ENCODE results near the gene ZCWPW2.

Gene ZCWPW2

DNA sequence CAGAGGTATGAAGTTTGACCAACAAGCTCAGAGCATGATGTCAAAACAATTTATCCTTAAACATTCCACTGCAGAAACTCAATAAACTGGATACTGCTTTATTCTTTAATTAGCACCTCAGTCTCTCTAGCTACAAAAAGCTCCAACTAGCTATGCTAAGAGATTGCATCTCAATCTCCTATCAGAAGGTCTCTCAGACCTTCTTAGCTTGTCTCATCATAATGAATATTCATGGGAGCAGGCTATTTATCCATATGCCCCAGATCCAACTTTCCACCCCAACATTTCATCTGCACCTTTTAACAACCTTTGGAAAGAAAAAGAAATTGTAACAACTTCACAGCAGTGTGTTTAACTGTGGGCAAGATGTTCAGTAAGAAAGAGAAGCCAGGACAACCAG is 11.3 kb upstream of the ZCWPW2 start:
- no peaks in the 10 kb centered on the region for H3K27me3 ChIP-seq (ENCODE audit: insufficient read depth, insufficient read length)
- TF ChIP-seq ZNF274 (IDR thresholded peaks at IDR 0.05; ENCODE audit: low read depth, low read length) (no peak), YY1 (IDR thresholded peaks at IDR 0.05; ENCODE audit: insufficient read depth, insufficient read length) (no peak), SUZ12 (IDR thresholded peaks at IDR 0.05; ENCODE audit: extremely low read depth, insufficient read depth, insufficient read length) (no peak)
- no peak overlapping the region for H3K9ac ChIP-seq (ENCODE audit: insufficient read length, low read depth)
- H3K9me3 ChIP-seq (ENCODE audit: insufficient read depth, low read length), result no peaks in the 10 kb centered on the region
- no peak for DNase-seq (ENCODE audit: low read depth, low spot score)
- H3K36me3 ChIP-seq (ENCODE audit: insufficient read depth, insufficient read length, low read length), result peaks cover 47% of the 10 kb centered on the region
- no peak overlapping the region for H3K4me3 ChIP-seq (ENCODE audit: insufficient read length, low read depth)
- no peaks in the 10 kb centered on the region for H3K4me1 ChIP-seq (ENCODE audit: insufficient read depth, insufficient read length)

- H3K27me3 ChIP-seq (ENCODE audit: insufficient read depth, insufficient read length), result no peaks in the 10 kb centered on the region
- no peaks in the 10 kb centered on the region for H3K4me1 ChIP-seq (ENCODE audit: insufficient read depth, insufficient read length)
- H3K9me3 ChIP-seq (ENCODE audit: insufficient read depth, low read length), result no peaks in the 10 kb centered on the region
- TF ChIP-seq YY1 (IDR thresholded peaks at IDR 0.05; ENCODE audit: insufficient read depth, insufficient read length), result no peak
- no peak for TF ChIP-seq ZNF274 (IDR thresholded peaks at IDR 0.05; ENCODE audit: low read depth, low read length)
- no peak for TF ChIP-seq SUZ12 (IDR thresholded peaks at IDR 0.05; ENCODE audit: extremely low read depth, insufficient read depth, insufficient read length)
- H3K4me3 ChIP-seq (ENCODE audit: insufficient read length, low read depth), result no peak overlapping the region
- H3K9ac ChIP-seq (ENCODE audit: insufficient read length, low read depth), result no peak overlapping the region
- no peak for DNase-seq (ENCODE audit: low read depth, low spot score)
- peaks cover 27% of the 10 kb centered on the region for H3K36me3 ChIP-seq (ENCODE audit: insufficient read depth, insufficient read length, low read length)
Measured at GRCh38 chr3:28343144-28343543, 5.4 kb upstream of the ZCWPW2 start.

GRCh38 chr3:28345690-28346089 is 2.8 kb upstream of the ZCWPW2 start:
- no peak overlapping the region for H3K4me3 ChIP-seq (ENCODE audit: insufficient read length, low read depth)
- no peak overlapping the region for H3K9ac ChIP-seq (ENCODE audit: insufficient read length, low read depth)
- no peaks in the 10 kb centered on the region for H3K4me1 ChIP-seq (ENCODE audit: insufficient read depth, insufficient read length)
- H3K36me3 ChIP-seq (ENCODE audit: insufficient read depth, insufficient read length, low read length), result peaks cover 8% of the 10 kb centered on the region
- TF ChIP-seq ZNF274 (IDR thresholded peaks at IDR 0.05; ENCODE audit: low read depth, low read length) (no peak), SUZ12 (IDR thresholded peaks at IDR 0.05; ENCODE audit: extremely low read depth, insufficient read depth, insufficient read length) (no peak), YY1 (IDR thresholded peaks at IDR 0.05; ENCODE audit: insufficient read depth, insufficient read length) (no peak)
- H3K9me3 ChIP-seq (ENCODE audit: insufficient read depth, low read length), result no peaks in the 10 kb centered on the region
- H3K27me3 ChIP-seq (ENCODE audit: insufficient read depth, insufficient read length), result no peaks in the 10 kb centered on the region
- no peak for DNase-seq (ENCODE audit: low read depth, low spot score)

DNA sequence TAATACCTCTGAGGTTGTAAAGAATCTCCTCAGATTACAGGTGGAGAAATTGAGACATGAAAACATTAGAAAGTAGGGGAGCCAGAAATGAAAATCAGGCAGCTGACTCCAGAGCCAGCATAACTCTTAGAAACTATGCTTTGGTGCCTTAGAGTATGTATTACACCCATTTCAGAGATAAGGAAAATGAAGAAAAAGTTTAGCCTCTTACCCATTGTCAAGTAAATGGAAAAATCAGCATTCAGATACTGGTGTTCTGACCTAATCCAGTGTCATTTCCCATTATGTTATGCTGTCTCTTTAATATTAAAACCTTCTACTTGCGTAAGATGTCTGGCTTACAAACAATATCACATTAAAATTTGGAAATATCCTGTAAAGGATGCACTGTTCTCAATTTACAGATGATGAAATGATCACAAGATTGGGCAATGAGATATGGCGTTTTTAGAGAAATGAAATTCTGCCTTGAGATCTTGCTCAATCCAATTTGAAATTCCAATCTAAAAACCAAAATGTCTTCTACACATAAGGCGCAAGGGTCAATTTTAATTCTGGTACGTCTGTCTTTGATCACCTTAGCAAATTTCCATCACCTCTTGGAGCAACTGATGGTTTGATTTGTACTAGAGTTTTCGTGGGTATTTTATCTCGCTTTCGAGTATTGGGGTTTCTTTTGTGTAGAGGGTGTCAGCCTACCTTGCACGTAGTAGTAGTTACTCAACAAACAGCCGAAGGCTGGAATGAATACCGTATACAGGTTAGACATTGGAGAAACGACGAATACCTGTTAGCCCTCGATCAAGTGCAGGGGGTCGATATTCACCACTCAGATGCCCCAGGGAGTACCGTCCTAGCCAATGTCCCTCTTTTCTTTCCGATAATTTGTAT is 902 bp upstream of the ZCWPW2 start:
- no peak for DNase-seq (ENCODE audit: low read depth, low spot score)

DNA sequence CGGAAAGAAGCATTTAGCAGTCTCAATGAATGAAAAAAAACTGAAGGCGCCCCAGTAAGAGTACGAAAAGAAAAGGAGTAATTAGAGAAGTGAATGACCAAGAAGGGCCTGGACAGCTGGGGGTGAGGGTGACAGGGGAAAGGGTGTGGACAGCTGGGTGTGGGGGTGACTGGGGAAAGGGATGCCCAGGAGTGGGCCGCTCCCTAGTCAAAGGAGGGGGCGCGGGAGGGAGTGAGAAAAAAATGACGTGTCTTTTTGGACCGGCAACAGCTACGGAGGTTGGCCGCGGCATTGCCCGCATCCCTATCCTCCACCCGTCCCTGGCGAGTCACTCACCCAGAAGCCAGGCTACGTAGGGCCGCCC is 274 bp upstream of the ZCWPW2 start:
- no peak for DNase-seq (ENCODE audit: low read depth, low spot score)

More for the DNA sequence above, 902 bp upstream of the ZCWPW2 start:
- Histone ChIP-seq H3K4me3 (ENCODE audit: insufficient read length, low read depth) (peak overlapping the region; percentile 64), H3K9me3 (ENCODE audit: insufficient read depth, low read length) (no peaks in the 10 kb centered on the region), H3K4me1 (ENCODE audit: insufficient read depth, insufficient read length) (no peaks in the 10 kb centered on the region), H3K36me3 (ENCODE audit: insufficient read depth, insufficient read length, low read length) (peaks cover 4% of the 10 kb centered on the region), H3K9ac (ENCODE audit: insufficient read length, low read depth) (peak overlapping the region; percentile 66), H3K27me3 (ENCODE audit: insufficient read depth, insufficient read length) (no peaks in the 10 kb centered on the region)
- TF ChIP-seq ZNF274 (IDR thresholded peaks at IDR 0.05; ENCODE audit: low read depth, low read length), result no peak
- no peak for TF ChIP-seq SUZ12 (IDR thresholded peaks at IDR 0.05; ENCODE audit: extremely low read depth, insufficient read depth, insufficient read length)
- TF ChIP-seq YY1 (IDR thresholded peaks at IDR 0.05; ENCODE audit: insufficient read depth, insufficient read length), result no peak

DNA sequence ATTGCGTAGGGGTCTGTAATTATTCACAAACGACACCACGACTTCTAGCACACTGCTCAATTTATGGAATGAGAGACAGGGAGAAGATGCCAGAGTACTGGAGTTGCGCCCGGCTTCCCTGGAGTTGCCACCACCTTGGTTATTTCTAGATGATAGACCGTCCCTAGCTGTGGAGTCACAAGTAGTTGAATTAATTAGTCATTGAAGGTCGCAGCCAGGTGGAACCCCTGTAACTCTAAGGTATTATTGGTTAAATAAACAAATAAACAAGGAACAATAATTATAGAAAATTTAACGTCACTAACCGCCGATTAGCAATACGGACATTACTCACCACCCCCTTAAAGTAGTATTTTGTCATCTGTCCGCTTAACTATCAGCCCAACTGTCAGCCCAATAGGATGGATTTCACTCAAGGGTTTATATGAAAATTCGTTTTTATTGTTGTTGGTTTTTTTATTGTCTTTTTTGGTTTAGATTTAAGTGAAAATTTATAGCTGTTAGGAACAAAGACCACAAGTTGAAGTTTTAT is 1.0 kb downstream of the ZCWPW2 start:
- Histone ChIP-seq H3K9ac (ENCODE audit: insufficient read length, low read depth) (peak overlapping the region; percentile 66), H3K4me3 (ENCODE audit: insufficient read length, low read depth) (peak overlapping the region; percentile 64), H3K4me1 (ENCODE audit: insufficient read depth, insufficient read length) (no peaks in the 10 kb centered on the region), H3K36me3 (ENCODE audit: insufficient read depth, insufficient read length, low read length) (peaks cover 5% of the 10 kb centered on the region), H3K9me3 (ENCODE audit: insufficient read depth, low read length) (no peaks in the 10 kb centered on the region), H3K27me3 (ENCODE audit: insufficient read depth, insufficient read length) (no peaks in the 10 kb centered on the region)
- TF ChIP-seq SUZ12 (IDR thresholded peaks at IDR 0.05; ENCODE audit: extremely low read depth, insufficient read depth, insufficient read length) (no peak), YY1 (IDR thresholded peaks at IDR 0.05; ENCODE audit: insufficient read depth, insufficient read length) (no peak), ZNF274 (IDR thresholded peaks at IDR 0.05; ENCODE audit: low read depth, low read length) (no peak)
- DNase-seq (ENCODE audit: low read depth, low spot score), result no peak

More for the DNA sequence above, 274 bp upstream of the ZCWPW2 start:
- no peaks in the 10 kb centered on the region for H3K9me3 ChIP-seq (ENCODE audit: insufficient read depth, low read length)
- peaks cover 5% of the 10 kb centered on the region for H3K36me3 ChIP-seq (ENCODE audit: insufficient read depth, insufficient read length, low read length)
- H3K4me3 ChIP-seq (ENCODE audit: insufficient read length, low read depth), result peak overlapping the region; percentile 64
- TF ChIP-seq ZNF274 (IDR thresholded peaks at IDR 0.05; ENCODE audit: low read depth, low read length), result no peak
- no peak for TF ChIP-seq YY1 (IDR thresholded peaks at IDR 0.05; ENCODE audit: insufficient read depth, insufficient read length)
- TF ChIP-seq SUZ12 (IDR thresholded peaks at IDR 0.05; ENCODE audit: extremely low read depth, insufficient read depth, insufficient read length), result no peak
- no peaks in the 10 kb centered on the region for H3K27me3 ChIP-seq (ENCODE audit: insufficient read depth, insufficient read length)
- no peaks in the 10 kb centered on the region for H3K4me1 ChIP-seq (ENCODE audit: insufficient read depth, insufficient read length)
- H3K9ac ChIP-seq (ENCODE audit: insufficient read length, low read depth), result peak overlapping the region; percentile 66

GRCh38 chr3:28376424-28376823 is 27.9 kb downstream of the ZCWPW2 start:
- no peak overlapping the region for H3K4me3 ChIP-seq (ENCODE audit: insufficient read length, low read depth)
- no peaks in the 10 kb centered on the region for H3K9me3 ChIP-seq (ENCODE audit: insufficient read depth, low read length)
- no peak overlapping the region for H3K9ac ChIP-seq (ENCODE audit: insufficient read length, low read depth)
- no peaks in the 10 kb centered on the region for H3K4me1 ChIP-seq (ENCODE audit: insufficient read depth, insufficient read length)
- no peaks in the 10 kb centered on the region for H3K27me3 ChIP-seq (ENCODE audit: insufficient read depth, insufficient read length)
- TF ChIP-seq SUZ12 (IDR thresholded peaks at IDR 0.05; ENCODE audit: extremely low read depth, insufficient read depth, insufficient read length) (no peak), YY1 (IDR thresholded peaks at IDR 0.05; ENCODE audit: insufficient read depth, insufficient read length) (no peak), ZNF274 (IDR thresholded peaks at IDR 0.05; ENCODE audit: low read depth, low read length) (no peak)
- no peaks in the 10 kb centered on the region for H3K36me3 ChIP-seq (ENCODE audit: insufficient read depth, insufficient read length, low read length)
- no peak for DNase-seq (ENCODE audit: low read depth, low spot score)

All from NT2/D1 (cell line).